Ovary (tissue), 9 donors: Measurements from ENCODE around the gene STUM. TPM values are rescaled to one million over a fixed set of nuclear protein-coding genes. Genes with fewer than 3 reads are reported as not detected.

Experiments
- DNase-seq, 5 donors: peaks; one replicate each; pipeline ENCODE4 v3.0.0-alpha.2; 2019 to 2020
- H3K27ac ChIP-seq, 2 donors: fragments of 200-600 bp; one replicate each; pipeline versions ENCODE4 v1.5.1 to v1.8.0; 2019 to 2022
- H3K27me3 ChIP-seq: fragments of 200-600 bp; one replicate; pipeline ENCODE4 v1.8.0; 2022
- H3K36me3 ChIP-seq: fragments of 200-600 bp; sonication (generic); one replicate; pipeline ENCODE4 v1.5.1; 2019
- H3K4me1 ChIP-seq: one replicate; pipeline ENCODE4 v1.8.1; 2013; ENCODE audit warnings: mild to moderate bottlenecking, moderate library complexity; ENCODE audit not compliant: insufficient read depth
- H3K4me3 ChIP-seq: fragments of 200-600 bp; sonication (generic); one replicate; pipeline ENCODE4 v1.5.1; 2017
- H3K9me3 ChIP-seq, 2 donors: fragments of 200-600 bp in 1 of 2; sonication (generic) in 1 of 2; one replicate each; pipeline versions ENCODE4 v1.5.1 to v1.8.1; 2013 to 2019; ENCODE audit warnings: mild to moderate bottlenecking in 1 of 2, moderate library complexity in 1 of 2
- CTCF ChIP-seq, 3 donors: fragments of 450-650 bp in 2 of 3; fragments of 200-600 bp in 1 of 3; IDR thresholded peaks; one replicate each; pipeline versions ENCODE4 v1.5.1 to v1.8.0; 2016 to 2022; ENCODE audit warnings: antibody characterized with exemption in 3 of 3, mild to moderate bottlenecking in 1 of 3
- EP300 ChIP-seq: sonication (generic); formaldehyde crosslinking; IDR thresholded peaks from one replicate; pipeline ENCODE4 v1.6.1; 2017; ENCODE audit warnings: antibody characterized with exemption
- POLR2A ChIP-seq: fragments of 450-650 bp; IDR thresholded peaks from one replicate; pipeline ENCODE4 v1.6.1; 2017; ENCODE audit warnings: antibody characterized with exemption, mild to moderate bottlenecking, moderate library complexity
- WGBS, 3 donors: extraction: QIAGEN DNeasy Blood & Tissue Kit in 1 of 3; methylation state at CpG; one replicate each; pipeline versions ENCODE4 v1.1.5 to v1.1.7; 2013 to 2017; 5-methylcytosine and 5-hydroxymethylcytosine counted together
- intact Hi-C, 4 donors: fragments of 100-400 bp; cut with DNase I; formaldehyde crosslinking; loops; one replicate each; pipeline versions ENCODE4 v1.11.0 to v1.15.1; 2022 to 2023
- polyA plus RNA-seq, 2 donors: library from polyadenylated mRNA; stranded (reverse); fragments of 200-250 nt in 1 of 2; fragments of 350-450 nt in 1 of 2; fragmentation: Illumina TruSeq in 1 of 2; extraction: RNeasy Lipid Tissue Mini Kit (QIAGEN cat#74804) in 1 of 2; gene quantifications; one replicate each; pipeline ENCODE4 v1.2.3, GENCODE V29; 2013 to 2014
- total RNA-seq, 7 donors: library from RNA; depleted of rRNA in 2 of 7; stranded (reverse); fragments of >200 nt in 2 of 7; fragmentation: NEBNext Ultra II Directional in 3 of 7; extraction: Animal tissue kit (Norgen Biotek cat#: 25700) in 3 of 7; gene quantifications; one replicate each; pipeline versions ENCODE4 v1.1.0 to v1.2.4, GENCODE V29; 2016 to 2023
- donor health status: DM: no; HTN: no; CAD: no; lungs with moderate emphysema.
- donor health status: DM: no; HTN: no; CAD: no.
- donor health status: Bipolar disorder and iron deficiency.
- donor health status: DM: yes; HTN: yes; CAD: no.
- donor health status: DM: no; HTN: no; CAD: no.
- donor health status: DM: yes; HTN: yes; CAD: no.

STUM gene
- total and polyA plus RNA-seq, 9 donors, result 0.24 to 6.1 (median 2.5) TPM

- no peak overlapping the region for H3K4me3 ChIP-seq
- intact Hi-C loops, result loop anchor here in 1 of 4 donors (10.0 kb wide), 1 partner anchor 370 kb away; no protein-coding TSS in a partner anchor
- no peak overlapping the region for H3K27ac ChIP-seq
- no peaks in the 10 kb centered on the region for H3K27me3 ChIP-seq
- DNase-seq, result no peak
- no peaks in the 10 kb centered on the region for H3K9me3 ChIP-seq
- TF ChIP-seq CTCF (IDR thresholded peaks at IDR 0.05) (no peak), EP300 (no peak), POLR2A (no peak)
- H3K4me1 ChIP-seq, result no peaks in the 10 kb centered on the region
- H3K36me3 ChIP-seq, result no peaks in the 10 kb centered on the region
Observed at GRCh38 chr1:226524547-226524946, 24.0 kb upstream of the STUM start.

GRCh38 chr1:226525750-226526149, 22.8 kb upstream of the STUM start:
- no peaks in the 10 kb centered on the region for H3K4me1 ChIP-seq
- TF ChIP-seq EP300 (no peak), CTCF (IDR thresholded peaks at IDR 0.05) (no peak), POLR2A (no peak)
- H3K27ac ChIP-seq, result no peak overlapping the region
- H3K36me3 ChIP-seq, result no peaks in the 10 kb centered on the region
- WGBS, 3 donors, result 26 to 29% (median 28%) methylated on average over 3 of the region's 3 CpGs
- H3K4me3 ChIP-seq, result no peak overlapping the region
- intact Hi-C loops, result loop anchor here in 1 of 4 donors (10.0 kb wide), 1 partner anchor 371 kb away; no protein-coding TSS in a partner anchor
- no peak for DNase-seq
- no peaks in the 10 kb centered on the region for H3K9me3 ChIP-seq
- H3K27me3 ChIP-seq, result no peaks in the 10 kb centered on the region

GRCh38 chr1:226526801-226527595, 21.6 kb upstream of the STUM start:
- Histone ChIP-seq H3K4me1 (no peaks in the 10 kb centered on the region), H3K4me3 (peak overlapping the region; percentile 26), H3K36me3 (no peaks in the 10 kb centered on the region), H3K27ac (peak overlapping the region; percentile 7 to 44), H3K9me3 (no peaks in the 10 kb centered on the region), H3K27me3 (no peaks in the 10 kb centered on the region)
- intact Hi-C loops, result loop anchor here in 1 of 4 donors (10.0 kb wide), 1 partner anchor 372 kb away; no protein-coding TSS in a partner anchor
- 32 to 46% (median 32%) methylated on average over 21 of the region's 21 CpGs for WGBS, 3 donors
- peak; percentile 73 to 83 (median 77) for DNase-seq
- TF ChIP-seq POLR2A, result no peak
- TF ChIP-seq CTCF (IDR thresholded peaks at IDR 0.05), result no peak
- no peak for TF ChIP-seq EP300

GRCh38 chr1:226529891-226530290, 18.7 kb upstream of the STUM start:
- Histone ChIP-seq H3K9me3 (no peaks in the 10 kb centered on the region), H3K4me3 (no peak overlapping the region), H3K4me1 (no peaks in the 10 kb centered on the region), H3K36me3 (no peaks in the 10 kb centered on the region), H3K27me3 (no peaks in the 10 kb centered on the region), H3K27ac (no peak overlapping the region)
- WGBS, 3 donors, result 90 to 96% (median 93%) methylated on average over 7 of the region's 7 CpGs
- no peak for DNase-seq
- intact Hi-C loops, result loop anchor here in 1 of 4 donors (10.0 kb wide), 1 partner anchor 375 kb away; no protein-coding TSS in a partner anchor
- TF ChIP-seq POLR2A (no peak), EP300 (no peak), CTCF (IDR thresholded peaks at IDR 0.05) (no peak)
